ENCODE measurements around the gene DNAJC19.
"Not testable (repeated sequence)": the region's sequence is repeated elsewhere in the genome, so short reads cannot be mapped to it uniquely, and the experiment has no call there.

Gene DNAJC19

GRCh38 chr3:181006541-181006940, 17.0 kb upstream of the DNAJC19 start:
- no peak overlapping the region for H3K9ac ChIP-seq (ENCODE audit: insufficient read length, low read depth)
- H3K4me1 ChIP-seq (ENCODE audit: insufficient read depth, insufficient read length) = peaks cover 4% of the 10 kb centered on the region
- no peak for DNase-seq (ENCODE audit: low read depth, low spot score)
- H3K4me3 ChIP-seq (ENCODE audit: insufficient read length, low read depth) = no peak overlapping the region
- no peaks in the 10 kb centered on the region for H3K27me3 ChIP-seq (ENCODE audit: insufficient read depth, insufficient read length)
- no peaks in the 10 kb centered on the region for H3K9me3 ChIP-seq (ENCODE audit: insufficient read depth, low read length)
- TF ChIP-seq YY1 (IDR thresholded peaks at IDR 0.05; ENCODE audit: insufficient read depth, insufficient read length) = no peak
- TF ChIP-seq SUZ12 (IDR thresholded peaks at IDR 0.05; ENCODE audit: extremely low read depth, insufficient read depth, insufficient read length) = no peak
- TF ChIP-seq ZNF274 (IDR thresholded peaks at IDR 0.05; ENCODE audit: low read depth, low read length) = no peak
- H3K36me3 ChIP-seq (ENCODE audit: insufficient read depth, insufficient read length, low read length) = no peaks in the 10 kb centered on the region

GRCh38 chr3:181003469-181003868, 13.9 kb upstream of the DNAJC19 start:
- H3K9ac ChIP-seq (ENCODE audit: insufficient read length, low read depth); DNase-seq (ENCODE audit: low read depth, low spot score); H3K27me3 ChIP-seq (ENCODE audit: insufficient read depth, insufficient read length); H3K4me1 ChIP-seq (ENCODE audit: insufficient read depth, insufficient read length); H3K9me3 ChIP-seq (ENCODE audit: insufficient read depth, low read length); H3K4me3 ChIP-seq (ENCODE audit: insufficient read length, low read depth); H3K36me3 ChIP-seq (ENCODE audit: insufficient read depth, insufficient read length, low read length): not testable (repeated sequence)

- not testable (repeated sequence) for H3K4me3 ChIP-seq (ENCODE audit: insufficient read length, low read depth); H3K9ac ChIP-seq (ENCODE audit: insufficient read length, low read depth); H3K4me1 ChIP-seq (ENCODE audit: insufficient read depth, insufficient read length); H3K36me3 ChIP-seq (ENCODE audit: insufficient read depth, insufficient read length, low read length); H3K9me3 ChIP-seq (ENCODE audit: insufficient read depth, low read length); DNase-seq (ENCODE audit: low read depth, low spot score); H3K27me3 ChIP-seq (ENCODE audit: insufficient read depth, insufficient read length)
Observed at GRCh38 chr3:181002331-181002730, 12.8 kb upstream of the DNAJC19 start.

- no peaks in the 10 kb centered on the region for H3K9me3 ChIP-seq (ENCODE audit: insufficient read depth, low read length)
- H3K36me3 ChIP-seq (ENCODE audit: insufficient read depth, insufficient read length, low read length) = no peaks in the 10 kb centered on the region
- no peak overlapping the region for H3K9ac ChIP-seq (ENCODE audit: insufficient read length, low read depth)
- no peak overlapping the region for H3K4me3 ChIP-seq (ENCODE audit: insufficient read length, low read depth)
- DNase-seq (ENCODE audit: low read depth, low spot score) = no peak
- TF ChIP-seq SUZ12 (IDR thresholded peaks at IDR 0.05; ENCODE audit: extremely low read depth, insufficient read depth, insufficient read length) = no peak
- TF ChIP-seq ZNF274 (IDR thresholded peaks at IDR 0.05; ENCODE audit: low read depth, low read length) = no peak
- TF ChIP-seq YY1 (IDR thresholded peaks at IDR 0.05; ENCODE audit: insufficient read depth, insufficient read length) = no peak
- no peaks in the 10 kb centered on the region for H3K4me1 ChIP-seq (ENCODE audit: insufficient read depth, insufficient read length)
- H3K27me3 ChIP-seq (ENCODE audit: insufficient read depth, insufficient read length) = no peaks in the 10 kb centered on the region
Observed at GRCh38 chr3:180996415-180996932, 6.9 kb upstream of the DNAJC19 start.

GRCh38 chr3:180990505-180990904, 969 bp upstream of the DNAJC19 start:
- DNase-seq (ENCODE audit: low read depth, low spot score) = no peak
- Histone ChIP-seq H3K36me3 (ENCODE audit: insufficient read depth, insufficient read length, low read length) (peaks cover 19% of the 10 kb centered on the region), H3K4me3 (ENCODE audit: insufficient read length, low read depth) (no peak overlapping the region), H3K4me1 (ENCODE audit: insufficient read depth, insufficient read length) (no peaks in the 10 kb centered on the region), H3K9ac (ENCODE audit: insufficient read length, low read depth) (no peak overlapping the region), H3K27me3 (ENCODE audit: insufficient read depth, insufficient read length) (no peaks in the 10 kb centered on the region), H3K9me3 (ENCODE audit: insufficient read depth, low read length) (no peaks in the 10 kb centered on the region)
- no peak for TF ChIP-seq YY1 (IDR thresholded peaks at IDR 0.05; ENCODE audit: insufficient read depth, insufficient read length)
- TF ChIP-seq ZNF274 (IDR thresholded peaks at IDR 0.05; ENCODE audit: low read depth, low read length) = no peak
- no peak for TF ChIP-seq SUZ12 (IDR thresholded peaks at IDR 0.05; ENCODE audit: extremely low read depth, insufficient read depth, insufficient read length)

GRCh38 chr3:180987344-180987743, 2.2 kb downstream of the DNAJC19 start:
- Histone ChIP-seq H3K4me1 (ENCODE audit: insufficient read depth, insufficient read length) (no peaks in the 10 kb centered on the region), H3K4me3 (ENCODE audit: insufficient read length, low read depth) (no peak overlapping the region), H3K9me3 (ENCODE audit: insufficient read depth, low read length) (no peaks in the 10 kb centered on the region), H3K9ac (ENCODE audit: insufficient read length, low read depth) (no peak overlapping the region), H3K27me3 (ENCODE audit: insufficient read depth, insufficient read length) (no peaks in the 10 kb centered on the region), H3K36me3 (ENCODE audit: insufficient read depth, insufficient read length, low read length) (peaks cover 41% of the 10 kb centered on the region)
- TF ChIP-seq YY1 (IDR thresholded peaks at IDR 0.05; ENCODE audit: insufficient read depth, insufficient read length) = no peak
- no peak for TF ChIP-seq ZNF274 (IDR thresholded peaks at IDR 0.05; ENCODE audit: low read depth, low read length)
- no peak for TF ChIP-seq SUZ12 (IDR thresholded peaks at IDR 0.05; ENCODE audit: extremely low read depth, insufficient read depth, insufficient read length)
- DNase-seq (ENCODE audit: low read depth, low spot score) = no peak

- H3K27me3 ChIP-seq (ENCODE audit: insufficient read depth, insufficient read length); H3K9ac ChIP-seq (ENCODE audit: insufficient read length, low read depth); H3K4me3 ChIP-seq (ENCODE audit: insufficient read length, low read depth); DNase-seq (ENCODE audit: low read depth, low spot score); H3K4me1 ChIP-seq (ENCODE audit: insufficient read depth, insufficient read length); H3K9me3 ChIP-seq (ENCODE audit: insufficient read depth, low read length): not testable (repeated sequence)
- peaks cover 41% of the 10 kb centered on the region for H3K36me3 ChIP-seq (ENCODE audit: insufficient read depth, insufficient read length, low read length)
Observed at GRCh38 chr3:180986366-180986765, 3.2 kb downstream of the DNAJC19 start.

- H3K27me3 ChIP-seq (ENCODE audit: insufficient read depth, insufficient read length) = no peaks in the 10 kb centered on the region
- no peak for DNase-seq (ENCODE audit: low read depth, low spot score)
- H3K9me3 ChIP-seq (ENCODE audit: insufficient read depth, low read length) = no peaks in the 10 kb centered on the region
- H3K9ac ChIP-seq (ENCODE audit: insufficient read length, low read depth) = no peak overlapping the region
- H3K4me1 ChIP-seq (ENCODE audit: insufficient read depth, insufficient read length) = no peaks in the 10 kb centered on the region
- H3K36me3 ChIP-seq (ENCODE audit: insufficient read depth, insufficient read length, low read length) = peaks cover 54% of the 10 kb centered on the region
- no peak overlapping the region for H3K4me3 ChIP-seq (ENCODE audit: insufficient read length, low read depth)
- TF ChIP-seq YY1 (IDR thresholded peaks at IDR 0.05; ENCODE audit: insufficient read depth, insufficient read length) (no peak), SUZ12 (IDR thresholded peaks at IDR 0.05; ENCODE audit: extremely low read depth, insufficient read depth, insufficient read length) (no peak), ZNF274 (IDR thresholded peaks at IDR 0.05; ENCODE audit: low read depth, low read length) (no peak)
Observed at GRCh38 chr3:180983136-180983535, 6.4 kb downstream of the DNAJC19 start.
